GM18498 (cell line): ENCODE measurements around the gene SKOR2.
A peak's percentile ranks its signal among the peaks of the same experiment; 100 is the strongest.
"Not testable (repeated sequence)": the region's sequence is repeated elsewhere in the genome, so short reads cannot be mapped to it uniquely, and the experiment has no call there.

Source experiments
- ATAC-seq: cut with Tn5 transposase; IDR thresholded peaks from one replicate; pipeline ENCODE4 v1.9.1; 2021; ENCODE audit warnings: mild to moderate bottlenecking, moderate library complexity; ENCODE audit not compliant: unreplicated experiment

SKOR2 gene

DNA sequence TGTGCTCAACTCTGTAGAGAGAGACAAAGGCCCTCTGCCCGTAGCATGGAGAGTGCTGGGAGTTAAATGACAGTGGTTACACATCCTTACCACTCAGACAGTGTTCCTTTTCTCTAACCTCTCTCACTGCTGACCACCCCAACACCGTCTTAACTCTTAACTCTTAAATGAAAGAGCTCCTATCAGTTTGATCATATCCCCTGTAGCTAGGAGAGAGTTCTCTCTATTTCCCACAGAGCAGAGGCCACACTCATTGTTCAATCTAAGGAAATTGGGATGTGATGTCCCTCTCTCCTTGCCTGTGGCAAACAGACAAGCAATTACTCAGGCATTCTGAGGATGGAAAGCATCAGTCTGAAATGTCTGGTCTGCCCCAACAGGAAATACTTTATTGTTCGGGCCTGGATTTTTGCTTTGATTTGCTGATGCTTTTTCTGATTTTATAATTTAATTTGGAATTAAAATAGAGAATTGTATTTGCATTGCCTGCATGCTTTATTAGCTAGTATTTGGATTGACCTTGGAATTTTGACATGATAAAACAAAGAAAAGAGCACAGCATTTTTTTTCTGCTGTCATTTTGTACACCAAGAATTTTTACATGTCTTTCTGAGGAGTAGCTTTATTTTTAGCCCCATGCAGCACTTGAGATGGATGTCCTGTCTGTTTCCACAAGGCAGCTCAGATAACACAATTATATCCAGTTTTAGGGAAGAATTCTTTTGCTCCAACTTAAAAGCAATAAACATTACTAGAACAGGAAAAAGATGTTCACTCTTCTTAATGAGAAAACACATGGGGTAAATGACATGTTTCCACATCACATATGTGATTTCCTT lies 47.6 kb downstream of the SKOR2 start:
- no peak for ATAC-seq

DNA sequence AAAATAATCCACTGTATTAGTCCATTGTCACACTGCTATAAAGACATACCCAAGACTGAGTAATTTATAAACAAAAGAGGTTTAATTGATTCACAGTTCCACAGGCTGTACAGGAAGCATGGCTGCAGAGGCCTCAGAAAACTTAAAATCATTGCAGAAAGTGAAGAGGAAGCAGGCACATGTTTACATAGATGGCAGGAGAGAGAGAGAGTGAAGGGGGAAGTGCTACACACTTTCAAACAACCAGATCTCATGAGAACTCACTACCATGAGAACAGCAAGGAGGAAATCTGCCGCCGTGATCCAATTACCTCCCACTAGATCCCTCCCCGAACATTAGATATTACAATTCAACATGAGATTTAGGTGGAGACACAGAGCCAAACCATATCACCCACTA lies 55.5 kb downstream of the SKOR2 start:
- ATAC-seq: not testable (repeated sequence)

DNA sequence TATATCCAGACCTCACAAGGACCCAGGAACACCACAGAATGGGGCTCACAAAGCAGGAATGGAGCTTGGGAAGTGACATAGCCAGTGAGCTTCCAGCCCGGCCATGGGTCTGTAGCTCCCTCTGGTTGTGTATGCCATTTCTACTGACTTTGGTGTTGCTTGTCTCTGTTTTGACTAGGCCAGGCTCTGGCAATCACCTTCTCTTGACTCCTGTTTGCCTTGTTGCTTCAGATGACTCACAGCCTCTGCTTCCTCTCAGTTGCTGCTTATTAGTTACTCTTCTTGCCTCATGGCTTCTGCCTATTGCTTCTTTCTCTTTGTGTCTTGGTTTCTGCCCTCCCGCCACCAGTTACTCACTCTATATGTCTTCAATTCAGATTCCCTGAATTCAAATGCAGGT lies 59.5 kb downstream of the SKOR2 start:
- no peak for ATAC-seq

GRCh38 chr18:47187721-47188120 lies 63.7 kb downstream of the SKOR2 start:
- no peak for ATAC-seq

DNA sequence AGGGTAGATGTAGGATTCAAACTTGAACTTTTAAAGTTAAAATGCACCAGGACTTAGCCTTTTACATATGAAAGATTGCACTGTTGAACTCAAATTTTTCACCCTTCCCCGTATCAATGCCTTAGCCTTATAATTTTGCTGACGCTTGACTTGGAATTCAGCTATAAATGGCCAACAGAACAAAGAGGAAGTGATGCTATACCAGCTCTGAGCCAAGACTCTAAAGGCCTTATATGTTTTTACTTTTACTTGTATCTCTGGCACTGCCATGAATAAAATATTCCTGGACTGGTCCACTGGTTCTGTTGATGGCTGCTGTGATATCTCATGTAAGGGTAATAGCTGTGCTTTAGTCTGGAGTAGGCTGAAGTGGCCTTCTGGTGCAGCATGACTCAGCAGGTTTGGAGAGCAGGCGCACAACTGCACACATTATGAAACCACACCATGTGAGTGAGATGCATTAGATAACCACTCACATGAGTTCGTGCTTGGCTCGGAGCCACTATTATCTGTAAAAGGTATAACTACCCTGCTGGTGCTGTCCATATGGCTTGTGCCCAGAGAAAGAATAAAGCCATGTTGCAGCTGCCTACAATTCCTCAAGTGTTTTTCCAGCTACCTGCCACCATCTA lies 66.9 kb downstream of the SKOR2 start:
- no peak for ATAC-seq

- not testable (repeated sequence) for ATAC-seq
Observed at GRCh38 chr18:47182156-47182555, 69.3 kb downstream of the SKOR2 start.

DNA sequence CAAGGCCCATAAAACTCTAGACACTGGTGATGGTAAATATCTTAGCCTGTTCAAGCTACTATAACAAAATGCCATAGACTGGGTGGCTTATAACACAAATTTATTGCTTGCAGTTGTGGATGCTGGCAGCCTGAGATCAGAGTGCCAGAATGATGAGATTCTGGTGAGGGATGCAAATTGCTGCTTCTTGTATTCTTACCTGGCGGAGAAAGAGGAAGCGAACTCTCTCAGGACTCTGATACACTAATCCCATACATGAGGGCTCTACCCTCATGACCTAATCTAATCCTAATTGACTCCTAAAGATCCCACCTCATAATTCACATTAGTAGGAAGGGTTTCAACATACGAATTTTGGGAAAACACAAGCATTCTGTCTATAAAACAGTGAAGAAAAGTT lies 70.7 kb downstream of the SKOR2 start:
- no peak for ATAC-seq

DNA sequence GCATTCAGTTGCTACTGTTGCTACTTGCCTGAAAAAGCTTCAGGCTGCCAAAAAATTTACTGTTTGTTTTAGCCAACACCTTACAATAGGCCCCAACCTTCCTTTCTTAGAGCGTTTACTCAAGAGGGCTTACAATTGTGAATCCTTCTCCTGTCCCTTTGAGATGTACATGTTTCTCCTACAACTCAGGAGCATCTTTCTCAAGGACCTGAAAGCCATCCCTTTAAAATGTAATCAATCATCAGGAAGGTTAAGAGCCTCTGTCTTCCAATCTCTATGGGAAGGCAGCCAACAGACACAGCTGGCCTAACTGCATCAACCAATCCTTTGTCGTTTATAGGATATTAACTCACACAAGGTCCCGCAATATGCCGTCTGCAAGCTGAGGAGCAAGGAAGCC lies 71.9 kb downstream of the SKOR2 start:
- no peak for ATAC-seq

- peak; percentile 86 for ATAC-seq
Observed at GRCh38 chr18:47175898-47176575, 75.4 kb downstream of the SKOR2 start, which contains the start of gene IER3IP1. IER3IP1 (minus strand) TSS chr18:47176364; CDS start chr18:47176277, 87 bp downstream.

DNA sequence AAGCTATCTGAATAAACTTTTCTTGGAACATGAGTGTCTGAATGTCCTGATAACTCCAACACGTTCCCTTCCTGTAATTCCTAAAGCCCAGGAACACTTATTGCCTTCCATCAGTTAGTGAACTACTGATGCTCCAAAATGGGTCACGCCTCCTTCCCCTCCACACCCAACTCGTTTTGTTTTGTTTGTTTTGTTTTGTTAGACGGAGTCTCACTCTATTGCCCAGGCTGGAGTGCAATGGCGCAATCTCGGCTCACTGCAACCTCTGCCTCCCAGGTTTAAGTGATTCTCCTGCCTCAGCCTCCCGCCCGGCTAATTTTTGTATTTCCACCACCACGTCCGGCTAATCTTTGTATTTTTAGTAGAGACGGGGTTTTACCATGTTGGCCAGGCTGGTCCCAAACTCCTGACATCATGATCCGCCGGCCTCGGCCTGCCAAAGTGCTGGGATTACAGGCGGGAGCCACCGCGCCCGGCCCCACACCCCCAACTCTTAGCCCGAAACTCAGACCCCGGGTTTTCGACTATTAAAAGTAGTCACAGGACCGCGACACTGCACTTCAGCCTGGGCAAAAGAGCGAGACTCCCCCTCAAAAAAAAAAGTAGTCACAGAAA lies 76.1 kb downstream of the SKOR2 start:
- ATAC-seq: peak; percentile 15

DNA sequence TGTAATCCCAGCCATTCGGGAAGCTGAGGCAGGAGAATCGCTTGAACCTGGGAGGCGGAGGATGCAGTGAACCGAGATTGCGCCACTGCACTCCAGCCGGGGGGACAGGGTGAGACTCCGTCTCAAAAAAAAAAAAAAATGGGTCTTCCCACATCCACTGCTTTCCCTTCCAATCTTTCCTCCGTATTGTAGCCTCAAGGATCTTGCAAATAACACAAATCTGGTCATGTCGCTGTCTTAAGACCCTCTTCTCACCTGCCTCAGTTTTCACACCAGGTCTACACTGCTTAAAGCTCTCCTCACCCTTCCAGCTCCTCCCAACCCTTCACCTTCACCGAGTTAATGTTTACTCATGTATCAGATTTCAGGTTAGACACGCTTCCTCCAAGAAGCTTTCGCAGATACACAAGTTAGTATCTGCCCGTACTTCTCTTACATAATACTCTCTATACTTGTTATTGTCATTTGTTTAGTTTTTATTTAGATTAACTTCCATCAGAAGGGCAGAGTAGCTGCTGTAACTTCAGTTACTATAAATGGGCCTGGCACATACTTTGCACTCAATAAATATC lies 76.8 kb downstream of the SKOR2 start:
- no peak for ATAC-seq

DNA sequence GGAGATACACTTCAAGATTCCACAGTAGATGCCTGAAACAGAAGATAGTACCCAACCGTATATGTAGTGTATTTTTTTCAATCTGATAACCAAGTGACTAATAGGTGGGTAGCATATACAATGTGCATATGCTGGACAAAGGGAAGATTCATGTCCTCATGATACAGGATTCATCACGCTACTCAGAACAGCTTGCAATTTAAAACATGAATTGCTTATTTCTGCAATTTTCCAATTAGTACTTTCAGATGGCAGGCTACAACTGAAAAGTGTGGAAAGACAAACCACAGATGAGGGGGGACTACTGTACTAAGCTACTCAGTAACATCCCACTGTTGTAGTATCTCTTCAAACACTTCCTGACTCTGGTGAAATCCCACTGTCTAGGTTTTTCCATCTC lies 79.0 kb downstream of the SKOR2 start:
- no peak for ATAC-seq

GRCh38 chr18:47168913-47169312 lies 82.5 kb downstream of the SKOR2 start:
- ATAC-seq: no peak

- ATAC-seq: no peak
Observed at GRCh38 chr18:47168509-47168908, 83.0 kb downstream of the SKOR2 start.

GRCh38 chr18:47166294-47166693 lies 85.2 kb downstream of the SKOR2 start:
- no peak for ATAC-seq

DNA sequence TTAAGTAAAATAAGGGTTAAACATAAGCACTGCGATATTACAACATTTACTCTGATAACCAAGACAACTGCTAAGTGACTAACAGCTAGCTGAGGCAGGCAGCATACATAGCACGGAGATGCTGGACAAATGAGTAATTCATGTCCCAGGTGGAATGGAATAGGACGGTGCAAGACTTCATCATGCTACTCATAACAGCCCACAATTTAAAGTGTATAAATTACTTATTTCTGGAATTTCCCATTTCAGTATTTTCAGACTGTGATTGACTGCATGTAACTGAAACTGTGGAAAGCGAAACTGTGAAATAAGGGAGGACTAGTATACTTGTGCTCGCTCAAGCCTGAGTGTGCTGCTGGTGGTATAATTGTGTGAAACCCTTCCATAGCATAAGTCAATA lies 88.2 kb downstream of the SKOR2 start:
- peak; percentile 82 for ATAC-seq

DNA sequence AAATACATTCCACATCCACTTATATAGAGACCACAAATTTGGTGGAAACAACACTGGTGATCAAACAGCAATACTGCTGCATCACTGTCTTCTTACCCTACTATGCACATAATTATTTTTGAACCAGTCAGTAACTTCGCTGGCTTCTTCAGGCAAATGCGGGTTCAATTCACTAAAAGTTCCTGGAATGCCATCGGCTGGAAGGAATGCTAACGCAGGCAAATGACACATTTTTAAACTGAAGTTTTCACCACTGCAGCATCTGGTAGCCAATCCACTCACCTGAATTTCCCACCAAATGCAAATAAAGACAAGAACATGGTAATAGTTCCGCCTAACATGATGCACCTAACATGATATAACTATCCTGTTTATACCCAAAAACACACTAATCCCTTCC lies 91.2 kb downstream of the SKOR2 start:
- no peak for ATAC-seq

DNA sequence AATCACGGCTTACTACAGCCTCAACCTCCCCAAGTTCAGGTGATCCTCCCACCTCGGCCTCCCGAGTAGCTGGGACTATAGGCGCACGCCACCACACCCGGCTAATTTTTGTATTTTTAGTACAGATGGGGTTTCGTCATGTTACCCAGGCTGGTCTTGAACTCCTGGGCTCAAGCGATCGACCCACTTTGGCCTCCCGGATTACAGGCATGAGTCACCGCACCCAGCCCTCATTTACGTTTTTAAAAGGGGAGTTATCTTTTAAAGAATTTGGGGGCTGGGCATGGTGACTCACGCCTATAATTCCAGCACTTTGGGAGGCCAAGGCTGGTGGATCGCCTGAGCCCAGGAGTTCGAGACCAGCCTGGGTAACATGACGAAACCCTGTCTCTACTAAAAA lies 93.1 kb downstream of the SKOR2 start:
- ATAC-seq: not testable (repeated sequence)
